ENCODE results near the gene FASTKD1. TPM values are rescaled to one million over a fixed set of nuclear protein-coding genes. Genes with fewer than 3 reads are reported as not detected.
"Not testable (repeated sequence)": the region's sequence is repeated elsewhere in the genome, so short reads cannot be mapped to it uniquely, and the experiment has no call there.

Gene FASTKD1
- total RNA-seq, 1 donor from 2014 or later, result 44.5 TPM

- intact Hi-C loops (cut with micrococcal nuclease), result loop anchor here (1.0 to 5.0 kb wide), 5 partner anchors 12 to 254 kb away; partner anchors contain the start of genes BBS5, CFAP210, PHOSPHO2 and PPIG
Observed at GRCh38 chr2:169572821-169573159, 875 bp downstream of the FASTKD1 start.

- intact Hi-C loops (cut with micrococcal nuclease), result loop anchor here (2.0 to 5.0 kb wide), 2 partner anchors 95 to 255 kb away; partner anchors contain the start of genes BBS5 and UBR3
Observed at GRCh38 chr2:169572189-169572588, 1.5 kb downstream of the FASTKD1 start.

GRCh38 chr2:169571571-169571970, 2.1 kb downstream of the FASTKD1 start:
- intact Hi-C loops (cut with micrococcal nuclease), result loop anchor here (5.0 kb wide), 1 partner anchor 94 kb away; the partner anchor contains the start of gene BBS5

- intact Hi-C loops (cut with micrococcal nuclease), result loop anchor here (5.0 kb wide), 1 partner anchor 93 kb away; the partner anchor contains the start of gene BBS5
Observed at GRCh38 chr2:169570752-169571151, 2.9 kb downstream of the FASTKD1 start.

GRCh38 chr2:169569948-169570347, 3.7 kb downstream of the FASTKD1 start:
- intact Hi-C loops (cut with micrococcal nuclease), result loop anchor here (5.0 kb wide), 1 partner anchor 93 kb away; the partner anchor contains the start of gene BBS5

GRCh38 chr2:169565686-169566085, 8.0 kb downstream of the FASTKD1 start:
- intact Hi-C loops (cut with micrococcal nuclease), result no loop called here

GRCh38 chr2:169562519-169562918, 11.1 kb downstream of the FASTKD1 start:
- intact Hi-C loops (cut with micrococcal nuclease), result loop anchor here (5.0 kb wide), 2 partner anchors 100 to 585 kb away; no protein-coding TSS in a partner anchor

- intact Hi-C loops (cut with micrococcal nuclease), result loop anchor here (5.0 kb wide), 2 partner anchors 100 to 585 kb away; no protein-coding TSS in a partner anchor
Observed at GRCh38 chr2:169562084-169562483, 11.6 kb downstream of the FASTKD1 start.

- intact Hi-C loops (cut with micrococcal nuclease), result loop anchor here (5.0 kb wide), 2 partner anchors 99 to 584 kb away; no protein-coding TSS in a partner anchor
Observed at GRCh38 chr2:169561364-169561763, 12.3 kb downstream of the FASTKD1 start.

GRCh38 chr2:169546756-169547155, 26.9 kb downstream of the FASTKD1 start:
- intact Hi-C loops (cut with micrococcal nuclease), result no loop called here

GRCh38 chr2:169542433-169542832, 31.2 kb downstream of the FASTKD1 start:
- intact Hi-C loops (cut with micrococcal nuclease), result no loop called here

GRCh38 chr2:169540146-169540545, 33.5 kb downstream of the FASTKD1 start:
- intact Hi-C loops (cut with micrococcal nuclease), result no loop called here

- intact Hi-C loops (cut with micrococcal nuclease), result not testable (repeated sequence)
Observed at GRCh38 chr2:169539460-169539859, 34.2 kb downstream of the FASTKD1 start.

- intact Hi-C loops (cut with micrococcal nuclease), result loop anchor here (1.0 kb wide), 1 partner anchor 400 kb away; no protein-coding TSS in a partner anchor
Observed at GRCh38 chr2:169528271-169528701, 45.4 kb downstream of the FASTKD1 start.

GRCh38 chr2:169526451-169526850, 47.2 kb downstream of the FASTKD1 start:
- intact Hi-C loops (cut with micrococcal nuclease), result no loop called here

GRCh38 chr2:169525434-169525833, 48.2 kb downstream of the FASTKD1 start:
- intact Hi-C loops (cut with micrococcal nuclease), result no loop called here

- intact Hi-C loops (cut with micrococcal nuclease), result no loop called here
Observed at GRCh38 chr2:169523681-169524080, 50.0 kb downstream of the FASTKD1 start.

GRCh38 chr2:169520896-169521295, 52.8 kb downstream of the FASTKD1 start:
- intact Hi-C loops (cut with micrococcal nuclease), result no loop called here

- intact Hi-C loops (cut with micrococcal nuclease), result not testable (repeated sequence)
Observed at GRCh38 chr2:169516488-169516995, 57.1 kb downstream of the FASTKD1 start.

- intact Hi-C loops (cut with micrococcal nuclease), result not testable (repeated sequence)
Observed at GRCh38 chr2:169514758-169515157, 58.9 kb downstream of the FASTKD1 start.

GRCh38 chr2:169513926-169514325, 59.7 kb downstream of the FASTKD1 start:
- intact Hi-C loops (cut with micrococcal nuclease), result no loop called here

GRCh38 chr2:169513094-169513493, 60.6 kb downstream of the FASTKD1 start:
- intact Hi-C loops (cut with micrococcal nuclease), result no loop called here

- intact Hi-C loops (cut with micrococcal nuclease), result no loop called here
Observed at GRCh38 chr2:169512525-169512924, 61.1 kb downstream of the FASTKD1 start.

Data from T-helper 2 cell treated with Interferon-gamma antibody and Interleukin-4, amounts not matched to agents 100 ng/mL and 5 ng/mL, for 36 hours (primary cell).